ENCODE data around the gene TEX264. TPM values are rescaled to one million over a fixed set of nuclear protein-coding genes. Genes with fewer than 3 reads are reported as not detected.

Gene TEX264
- total RNA-seq, 2 experiments from 2014 or later, result 24.9 to 25.9 TPM

- Histone ChIP-seq H3K9me3 (ENCODE audit: control insufficient read depth in 1 of 2, insufficient read depth in 1 of 2, low read length in 2 of 2) (no peaks in the 10 kb centered on the region), H3K27me3 (ENCODE audit: control insufficient read depth in 1 of 2, insufficient read depth in 2 of 2, low read length in 2 of 2) (no peaks in the 10 kb centered on the region), H3K36me3 (ENCODE audit: insufficient read depth, low read length) (no peaks in the 10 kb centered on the region), H3K4me3 (ENCODE audit: low read length) (no peak overlapping the region), H3K27ac (ENCODE audit: low read depth in 1 of 2, low read length in 2 of 2) (no peak overlapping the region), H3K4me1 (ENCODE audit: insufficient read depth, low read length) (no peaks in the 10 kb centered on the region)
- intact Hi-C loops (cut with DNase I, micrococcal nuclease), result no loop called here
- Mint-ChIP-seq H3K27ac (no peak overlapping the region), H3K36me3 (ENCODE audit: low read depth) (no peaks in the 10 kb centered on the region), H3K27me3 (no peaks in the 10 kb centered on the region), H3K9me3 (no peaks in the 10 kb centered on the region), H3K4me3 (no peak overlapping the region), H3K4me1 (ENCODE audit: low read depth) (peaks cover 2% of the 10 kb centered on the region)
- DNase-seq (no peak), ATAC-seq (ENCODE audit: poor library complexity) (no peak)
- TF ChIP-seq, protein P1, sequence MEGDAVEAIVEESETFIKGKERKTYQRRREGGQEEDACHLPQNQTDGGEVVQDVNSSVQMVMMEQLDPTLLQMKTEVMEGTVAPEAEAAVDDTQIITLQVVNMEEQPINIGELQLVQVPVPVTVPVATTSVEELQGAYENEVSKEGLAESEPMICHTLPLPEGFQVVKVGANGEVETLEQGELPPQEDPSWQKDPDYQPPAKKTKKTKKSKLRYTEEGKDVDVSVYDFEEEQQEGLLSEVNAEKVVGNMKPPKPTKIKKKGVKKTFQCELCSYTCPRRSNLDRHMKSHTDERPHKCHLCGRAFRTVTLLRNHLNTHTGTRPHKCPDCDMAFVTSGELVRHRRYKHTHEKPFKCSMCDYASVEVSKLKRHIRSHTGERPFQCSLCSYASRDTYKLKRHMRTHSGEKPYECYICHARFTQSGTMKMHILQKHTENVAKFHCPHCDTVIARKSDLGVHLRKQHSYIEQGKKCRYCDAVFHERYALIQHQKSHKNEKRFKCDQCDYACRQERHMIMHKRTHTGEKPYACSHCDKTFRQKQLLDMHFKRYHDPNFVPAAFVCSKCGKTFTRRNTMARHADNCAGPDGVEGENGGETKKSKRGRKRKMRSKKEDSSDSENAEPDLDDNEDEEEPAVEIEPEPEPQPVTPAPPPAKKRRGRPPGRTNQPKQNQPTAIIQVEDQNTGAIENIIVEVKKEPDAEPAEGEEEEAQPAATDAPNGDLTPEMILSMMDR (IDR thresholded peaks at IDR 0.05), result no peak
- CTCF ChIA-PET, result no interaction called here
- POLR2A ChIA-PET, result no interaction called here
These were observed 56.4 kb downstream of the TEX264 start for GRCh38 chr3:51727500-51727899.

GRCh38 chr3:51729042-51729633 is 58.1 kb downstream of the TEX264 start:
- intact Hi-C loops (cut with DNase I, micrococcal nuclease), result no loop called here
- no peak overlapping the region for H3K27ac Mint-ChIP-seq
- H3K4me3 Mint-ChIP-seq, result no peak overlapping the region
- Histone ChIP-seq H3K27ac (ENCODE audit: low read depth in 1 of 2, low read length in 2 of 2) (no peak overlapping the region), H3K4me1 (ENCODE audit: insufficient read depth, low read length) (no peaks in the 10 kb centered on the region), H3K9me3 (ENCODE audit: control insufficient read depth in 1 of 2, insufficient read depth in 1 of 2, low read length in 2 of 2) (no peaks in the 10 kb centered on the region), H3K4me3 (ENCODE audit: low read length) (no peak overlapping the region), H3K36me3 (ENCODE audit: insufficient read depth, low read length) (no peaks in the 10 kb centered on the region), H3K27me3 (ENCODE audit: control insufficient read depth in 1 of 2, insufficient read depth in 2 of 2, low read length in 2 of 2) (no peaks in the 10 kb centered on the region)
- no peaks in the 10 kb centered on the region for H3K36me3 Mint-ChIP-seq (ENCODE audit: low read depth)
- ChIA-PET POLR2A (no interaction called here), CTCF (no interaction called here)
- H3K4me1 Mint-ChIP-seq (ENCODE audit: low read depth), result peaks cover 2% of the 10 kb centered on the region
- ATAC-seq (ENCODE audit: poor library complexity) (no peak), DNase-seq (no peak)
- H3K9me3 Mint-ChIP-seq, result no peaks in the 10 kb centered on the region
- TF ChIP-seq, protein P1 (IDR thresholded peaks at IDR 0.05), result no peak
- no peaks in the 10 kb centered on the region for H3K27me3 Mint-ChIP-seq

DNA sequence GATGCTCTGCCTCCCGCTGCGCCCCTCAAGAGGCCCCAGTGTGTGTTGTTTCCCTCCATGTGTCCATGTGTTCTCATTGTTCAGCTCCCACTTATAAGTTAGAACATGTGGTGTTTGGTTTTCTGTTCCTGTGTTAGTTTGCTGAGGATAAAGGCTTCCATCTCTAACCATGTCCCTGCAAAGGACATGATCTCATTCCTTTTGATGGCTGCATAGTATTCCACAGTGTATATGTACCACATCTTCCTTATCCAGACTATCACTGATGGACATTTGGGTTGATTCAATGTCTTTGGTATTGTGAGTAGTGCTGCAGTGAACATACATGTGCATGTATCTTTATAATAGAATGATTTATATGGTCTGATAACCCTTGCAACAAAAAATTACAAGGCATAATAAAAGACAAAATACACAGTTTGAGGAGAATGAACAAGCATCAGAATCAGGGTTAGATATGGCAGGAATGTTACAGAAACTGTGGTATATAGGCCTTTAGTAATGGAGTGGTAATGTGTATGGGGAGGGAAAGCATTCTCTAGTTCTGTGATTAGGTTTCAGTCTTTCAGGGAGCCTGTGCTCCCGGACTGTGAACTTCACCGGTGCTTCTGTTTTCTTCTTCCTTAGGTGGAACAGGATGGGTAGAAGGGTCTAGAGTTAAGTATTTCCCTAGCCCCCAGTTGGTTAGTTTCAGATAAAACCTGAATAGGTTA is 63.0 kb downstream of the TEX264 start:
- no peak overlapping the region for H3K27ac Mint-ChIP-seq
- H3K27me3 ChIP-seq (ENCODE audit: control insufficient read depth in 1 of 2, insufficient read depth in 2 of 2, low read length in 2 of 2), result no peaks in the 10 kb centered on the region
- no peaks in the 10 kb centered on the region for H3K9me3 Mint-ChIP-seq
- no peak for DNase-seq
- no peaks in the 10 kb centered on the region for H3K4me1 ChIP-seq (ENCODE audit: insufficient read depth, low read length)
- no peak overlapping the region for H3K4me3 ChIP-seq (ENCODE audit: low read length)
- H3K4me3 Mint-ChIP-seq, result no peak overlapping the region
- POLR2A ChIA-PET, result no interaction called here
- peaks cover 13% of the 10 kb centered on the region for H3K4me1 Mint-ChIP-seq (ENCODE audit: low read depth)
- H3K9me3 ChIP-seq (ENCODE audit: control insufficient read depth in 1 of 2, insufficient read depth in 1 of 2, low read length in 2 of 2), result no peaks in the 10 kb centered on the region
- intact Hi-C loops (cut with DNase I, micrococcal nuclease), result no loop called here
- ATAC-seq (ENCODE audit: poor library complexity), result no peak
- H3K27ac ChIP-seq (ENCODE audit: low read depth in 1 of 2, low read length in 2 of 2), result no peak overlapping the region
- H3K36me3 Mint-ChIP-seq (ENCODE audit: low read depth), result no peaks in the 10 kb centered on the region
- H3K36me3 ChIP-seq (ENCODE audit: insufficient read depth, low read length), result no peaks in the 10 kb centered on the region
- TF ChIP-seq, protein P1 (IDR thresholded peaks at IDR 0.05), result no peak
- peaks cover 19% of the 10 kb centered on the region for H3K27me3 Mint-ChIP-seq
- CTCF ChIA-PET, result no interaction called here
